OCI-LY3 (cell line): ENCODE results near the gene CORO2B.

Source experiments
- CTCF ChIP-seq: fragments of 200-600, 300-600 bp; sonication (generic); IDR thresholded peaks from 2 replicates; pipeline ENCODE4 v1.5.1; 2014; ENCODE audit warnings: antibody characterized with exemption, low read length, low read depth
- EZH2phosphoT487 ChIP-seq: fragments of 200-600 bp; shearing (Covaris generic); IDR thresholded peaks from 2 replicates; pipeline ENCODE4 v1.6.1; 2018; ENCODE audit warnings: antibody characterized with exemption, mixed run types, low read depth

DNA sequence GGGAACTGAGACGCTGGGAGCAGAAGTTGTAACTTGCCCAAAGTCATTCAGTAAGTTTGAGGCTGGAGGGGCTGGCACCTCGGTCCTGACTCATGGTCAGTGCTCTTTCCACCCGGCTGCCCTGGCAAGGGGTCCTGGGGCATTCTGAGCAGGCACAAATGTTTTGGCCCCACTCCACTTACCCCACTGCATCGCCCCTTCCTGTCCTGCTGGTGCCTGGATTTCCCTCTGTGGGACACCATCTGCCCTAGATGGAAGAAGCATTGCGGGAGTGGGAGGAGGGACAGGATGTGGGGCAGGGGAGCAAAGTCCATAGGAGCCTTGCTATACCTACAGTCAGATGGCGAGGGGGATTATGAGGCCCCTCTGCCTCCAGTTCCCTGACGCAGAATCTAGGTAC lies 4.5 kb downstream of the CORO2B start:
- TF ChIP-seq CTCF (no peak), EZH2phosphoT487 (no peak)
